Nephron progenitor cell (in vitro differentiated cells): ENCODE data around the gene KRT35.

ENCODE experiments used
- DNase-seq: peaks from one replicate; pipeline ENCODE4 v3.0.0; 2021
- H3K27ac Mint-ChIP-seq: 2 replicates; pipeline ENCODE4 v1.8.0; 2021; ENCODE audit warnings: mild to moderate bottlenecking, moderate library complexity, mixed read lengths
- H3K27me3 Mint-ChIP-seq: 2 replicates; pipeline ENCODE4 v1.8.0; 2021; ENCODE audit warnings: mild to moderate bottlenecking, low read depth, mixed read lengths; ENCODE audit not compliant: poor library complexity
- H3K36me3 Mint-ChIP-seq: 2 replicates; pipeline ENCODE4 v1.8.0; 2021; ENCODE audit warnings: low read depth, mixed read lengths
- H3K4me1 Mint-ChIP-seq: 2 replicates; pipeline ENCODE4 v1.8.0; 2021; ENCODE audit warnings: mixed read lengths
- H3K4me3 Mint-ChIP-seq: 2 replicates; pipeline ENCODE4 v1.8.0; 2021; ENCODE audit warnings: mild to moderate bottlenecking, moderate library complexity, mixed read lengths
- H3K9me3 Mint-ChIP-seq: 2 replicates; pipeline ENCODE4 v1.8.0; 2021; ENCODE audit warnings: mild to moderate bottlenecking, moderate library complexity, mixed read lengths
- CTCF ChIP-seq: fragments of 200-600 bp; sonication (generic); IDR thresholded peaks from 2 replicates; pipeline ENCODE4 v1.5.0; 2021; ENCODE audit warnings: antibody characterized with exemption

The KRT35 gene

GRCh38 chr17:41516147-41516829 lies 35.3 kb upstream of the KRT35 start:
- H3K4me3 Mint-ChIP-seq: no peak overlapping the region
- no peak for DNase-seq
- TF ChIP-seq CTCF: no peak
- peaks cover 15% of the 10 kb centered on the region for H3K4me1 Mint-ChIP-seq
- H3K36me3 Mint-ChIP-seq: no peaks in the 10 kb centered on the region
- H3K9me3 Mint-ChIP-seq: no peaks in the 10 kb centered on the region
- H3K27ac Mint-ChIP-seq: no peak overlapping the region
- H3K27me3 Mint-ChIP-seq: peaks cover 7% of the 10 kb centered on the region

GRCh38 chr17:41513168-41513547 lies 32.2 kb upstream of the KRT35 start:
- H3K4me1 Mint-ChIP-seq: peaks cover 4% of the 10 kb centered on the region
- DNase-seq: no peak
- H3K9me3 Mint-ChIP-seq: no peaks in the 10 kb centered on the region
- no peak overlapping the region for H3K4me3 Mint-ChIP-seq
- H3K36me3 Mint-ChIP-seq: no peaks in the 10 kb centered on the region
- H3K27ac Mint-ChIP-seq: no peak overlapping the region
- TF ChIP-seq CTCF: no peak
- H3K27me3 Mint-ChIP-seq: peaks cover 7% of the 10 kb centered on the region

- Mint-ChIP-seq H3K36me3 (no peaks in the 10 kb centered on the region), H3K4me1 (peaks cover 8% of the 10 kb centered on the region), H3K27me3 (peaks cover 7% of the 10 kb centered on the region), H3K27ac (no peak overlapping the region), H3K4me3 (no peak overlapping the region), H3K9me3 (no peaks in the 10 kb centered on the region)
- no peak for DNase-seq
- no peak for TF ChIP-seq CTCF
Observed at GRCh38 chr17:41512546-41513167, 31.7 kb upstream of the KRT35 start.

- H3K4me3 Mint-ChIP-seq: no peak overlapping the region
- H3K27ac Mint-ChIP-seq: no peak overlapping the region
- peaks cover 11% of the 10 kb centered on the region for H3K4me1 Mint-ChIP-seq
- no peaks in the 10 kb centered on the region for H3K36me3 Mint-ChIP-seq
- no peak for DNase-seq
- H3K27me3 Mint-ChIP-seq: peaks cover 7% of the 10 kb centered on the region
- no peak for TF ChIP-seq CTCF
- H3K9me3 Mint-ChIP-seq: no peaks in the 10 kb centered on the region
Observed at GRCh38 chr17:41511716-41512115, 30.8 kb upstream of the KRT35 start.

- Mint-ChIP-seq H3K27me3 (peaks cover 7% of the 10 kb centered on the region), H3K4me3 (no peak overlapping the region), H3K36me3 (no peaks in the 10 kb centered on the region), H3K4me1 (peaks cover 11% of the 10 kb centered on the region), H3K27ac (no peak overlapping the region), H3K9me3 (no peaks in the 10 kb centered on the region)
- no peak for TF ChIP-seq CTCF
- DNase-seq: no peak
Observed at GRCh38 chr17:41511116-41511515, 30.2 kb upstream of the KRT35 start.
